Parathyroid adenoma (tissue), 2 donors: Measurements from ENCODE around the gene WWOX.

Experiments used
- H2AFZ ChIP-seq: fragments of 300-600 bp; sonication (generic); one replicate; pipeline ENCODE4 v1.7.0; 2017; ENCODE audit warnings: antibody characterized with exemption, mild to moderate bottlenecking
- H3K27ac ChIP-seq: fragments of 300-600 bp; sonication (generic); one replicate; pipeline ENCODE4 v1.7.0; 2017
- H3K27me3 ChIP-seq: fragments of 300-600 bp; sonication (generic); one replicate; pipeline ENCODE4 v1.7.0; 2017; ENCODE audit warnings: low read length; ENCODE audit not compliant: control insufficient read depth, insufficient read depth
- H3K36me3 ChIP-seq: fragments of 300-600 bp; sonication (generic); one replicate; pipeline ENCODE4 v1.7.0; 2017; ENCODE audit warnings: low read length; ENCODE audit not compliant: control insufficient read depth, insufficient read depth
- H3K4me1 ChIP-seq: fragments of 300-600 bp; sonication (generic); one replicate; pipeline ENCODE4 v1.7.0; 2017; ENCODE audit warnings: control low read depth
- H3K4me2 ChIP-seq: fragments of 300-600 bp; sonication (generic); one replicate; pipeline ENCODE4 v1.7.0; 2017; ENCODE audit warnings: low read length
- H3K4me3 ChIP-seq: fragments of 300-600 bp; sonication (generic); one replicate; pipeline ENCODE4 v1.7.0; 2017; ENCODE audit warnings: low read depth, low read length
- H3K79me2 ChIP-seq: fragments of 300-600 bp; sonication (generic); one replicate; pipeline ENCODE4 v1.7.0; 2017; ENCODE audit warnings: control low read depth
- H3K9ac ChIP-seq: fragments of 300-600 bp; sonication (generic); one replicate; pipeline ENCODE4 v1.7.0; 2017; ENCODE audit warnings: mild to moderate bottlenecking
- H3K9me3 ChIP-seq: fragments of 300-600 bp; sonication (generic); one replicate; pipeline ENCODE4 v1.7.0; 2017; ENCODE audit warnings: low read length; ENCODE audit not compliant: control insufficient read depth
- TF ChIP-seq, protein P1 (sequence below): fragments of 300-600 bp; sonication (generic); IDR thresholded peaks from one replicate; pipeline ENCODE4 v1.7.0; 2017; ENCODE audit warnings: antibody characterized with exemption, mild to moderate bottlenecking
- donor health status: primary hyperparathyroidism.

Gene WWOX

GRCh38 chr16:78493573-78493972 is 394.1 kb downstream of the WWOX start:
- no peaks in the 10 kb centered on the region for H3K36me3 ChIP-seq
- H2AFZ ChIP-seq: no peak overlapping the region
- no peak overlapping the region for H3K27ac ChIP-seq
- H3K79me2 ChIP-seq: no peaks in the 10 kb centered on the region
- no peaks in the 10 kb centered on the region for H3K9me3 ChIP-seq
- no peak overlapping the region for H3K4me2 ChIP-seq
- TF ChIP-seq, protein P1, sequence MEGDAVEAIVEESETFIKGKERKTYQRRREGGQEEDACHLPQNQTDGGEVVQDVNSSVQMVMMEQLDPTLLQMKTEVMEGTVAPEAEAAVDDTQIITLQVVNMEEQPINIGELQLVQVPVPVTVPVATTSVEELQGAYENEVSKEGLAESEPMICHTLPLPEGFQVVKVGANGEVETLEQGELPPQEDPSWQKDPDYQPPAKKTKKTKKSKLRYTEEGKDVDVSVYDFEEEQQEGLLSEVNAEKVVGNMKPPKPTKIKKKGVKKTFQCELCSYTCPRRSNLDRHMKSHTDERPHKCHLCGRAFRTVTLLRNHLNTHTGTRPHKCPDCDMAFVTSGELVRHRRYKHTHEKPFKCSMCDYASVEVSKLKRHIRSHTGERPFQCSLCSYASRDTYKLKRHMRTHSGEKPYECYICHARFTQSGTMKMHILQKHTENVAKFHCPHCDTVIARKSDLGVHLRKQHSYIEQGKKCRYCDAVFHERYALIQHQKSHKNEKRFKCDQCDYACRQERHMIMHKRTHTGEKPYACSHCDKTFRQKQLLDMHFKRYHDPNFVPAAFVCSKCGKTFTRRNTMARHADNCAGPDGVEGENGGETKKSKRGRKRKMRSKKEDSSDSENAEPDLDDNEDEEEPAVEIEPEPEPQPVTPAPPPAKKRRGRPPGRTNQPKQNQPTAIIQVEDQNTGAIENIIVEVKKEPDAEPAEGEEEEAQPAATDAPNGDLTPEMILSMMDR: no peak
- H3K4me3 ChIP-seq: no peak overlapping the region
- no peaks in the 10 kb centered on the region for H3K27me3 ChIP-seq
- peaks cover 2% of the 10 kb centered on the region for H3K4me1 ChIP-seq
- H3K9ac ChIP-seq: no peak overlapping the region

DNA sequence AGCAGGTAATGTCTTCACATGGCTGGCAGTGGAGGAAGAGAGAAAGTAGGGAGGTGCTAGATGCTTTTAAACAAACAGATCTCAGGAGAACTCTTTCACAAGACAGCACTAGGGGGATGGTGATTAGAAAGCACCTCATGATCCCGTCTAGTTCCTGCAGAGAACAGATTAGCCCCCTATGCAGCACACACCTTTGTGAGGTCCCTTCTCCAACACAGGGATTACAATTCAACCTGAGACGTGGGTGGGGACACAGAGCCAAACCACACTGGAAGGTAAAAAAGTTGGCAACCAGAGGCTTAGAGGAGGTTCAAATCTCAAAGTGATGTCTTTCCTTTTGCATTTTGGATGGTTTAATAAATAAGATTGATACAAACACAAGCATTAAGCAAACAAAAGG is 394.7 kb downstream of the WWOX start:
- H3K27ac ChIP-seq: no peak overlapping the region
- no peak overlapping the region for H3K9ac ChIP-seq
- no peaks in the 10 kb centered on the region for H3K27me3 ChIP-seq
- no peaks in the 10 kb centered on the region for H3K79me2 ChIP-seq
- H3K36me3 ChIP-seq: no peaks in the 10 kb centered on the region
- H3K4me1 ChIP-seq: peaks cover 2% of the 10 kb centered on the region
- no peak overlapping the region for H2AFZ ChIP-seq
- no peak overlapping the region for H3K4me2 ChIP-seq
- TF ChIP-seq, protein P1: no peak
- H3K9me3 ChIP-seq: no peaks in the 10 kb centered on the region
- H3K4me3 ChIP-seq: no peak overlapping the region

GRCh38 chr16:78494674-78495073 is 395.2 kb downstream of the WWOX start:
- H3K9me3 ChIP-seq: no peaks in the 10 kb centered on the region
- H3K27ac ChIP-seq: no peak overlapping the region
- TF ChIP-seq, protein P1: no peak

DNA sequence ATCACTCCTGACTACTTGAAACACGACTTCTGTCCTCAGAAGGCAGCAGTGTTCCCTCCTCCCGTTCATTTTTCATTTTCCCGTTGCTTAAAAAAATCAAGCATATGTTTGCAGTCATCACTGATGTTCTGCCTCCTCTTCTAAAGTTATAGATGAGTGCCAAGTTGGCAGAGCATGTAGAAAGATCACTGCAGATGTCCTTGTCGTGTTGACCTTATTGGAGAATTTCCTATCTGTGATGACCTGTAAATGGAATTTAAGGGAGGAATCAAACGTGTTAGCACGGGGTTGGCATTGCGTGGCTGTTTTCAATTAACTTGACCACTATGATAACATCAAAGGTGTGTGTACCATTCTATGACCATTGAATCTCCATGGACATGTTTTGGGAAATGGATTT is 396.7 kb downstream of the WWOX start:
- H3K9me3 ChIP-seq: no peaks in the 10 kb centered on the region
- H3K4me2 ChIP-seq: no peak overlapping the region
- no peak overlapping the region for H3K27ac ChIP-seq
- no peaks in the 10 kb centered on the region for H3K36me3 ChIP-seq
- no peak overlapping the region for H3K4me3 ChIP-seq
- no peaks in the 10 kb centered on the region for H3K79me2 ChIP-seq
- TF ChIP-seq, protein P1: no peak
- no peaks in the 10 kb centered on the region for H3K27me3 ChIP-seq
- H3K4me1 ChIP-seq: peaks cover 2% of the 10 kb centered on the region
- no peak overlapping the region for H3K9ac ChIP-seq
- H2AFZ ChIP-seq: no peak overlapping the region

More at GRCh38 chr16:78494674-78495073, 395.2 kb downstream of the WWOX start:
- no peak overlapping the region for H3K9ac ChIP-seq
- no peaks in the 10 kb centered on the region for H3K79me2 ChIP-seq
- H3K4me3 ChIP-seq: no peak overlapping the region
- H3K4me1 ChIP-seq: peaks cover 2% of the 10 kb centered on the region
- H3K36me3 ChIP-seq: no peaks in the 10 kb centered on the region
- no peak overlapping the region for H2AFZ ChIP-seq
- H3K27me3 ChIP-seq: no peaks in the 10 kb centered on the region
- no peak overlapping the region for H3K4me2 ChIP-seq

GRCh38 chr16:78499399-78499798 is 399.9 kb downstream of the WWOX start:
- Histone ChIP-seq H3K4me2 (no peak overlapping the region), H3K27ac (no peak overlapping the region), H3K9ac (no peak overlapping the region), H3K4me1 (peaks cover 2% of the 10 kb centered on the region), H3K79me2 (no peaks in the 10 kb centered on the region), H2AFZ (no peak overlapping the region), H3K4me3 (no peak overlapping the region), H3K9me3 (no peaks in the 10 kb centered on the region), H3K36me3 (no peaks in the 10 kb centered on the region), H3K27me3 (no peaks in the 10 kb centered on the region)
- TF ChIP-seq, protein P1: no peak
